K562 (cell line): ENCODE results near the gene NRTN. TPM values are rescaled to one million over a fixed set of nuclear protein-coding genes. Genes with fewer than 3 reads are reported as not detected.

Source experiments
- CBX1 ChIP-seq: sonication (generic); IDR thresholded peaks from 2 replicates; pipeline ENCODE4 v1.6.1; 2016; ENCODE audit warnings: antibody characterized with exemption, low read depth, mild to moderate bottlenecking
- CBX5 ChIP-seq: IDR thresholded peaks from 2 replicates; pipeline ENCODE4 v1.6.1; 2014; ENCODE audit warnings: low read depth, borderline replicate concordance
- CTCFL ChIP-seq: IDR thresholded peaks from 2 replicates; pipeline ENCODE4 v1.6.1; 2011; ENCODE audit warnings: borderline replicate concordance, low read depth, mild to moderate bottlenecking, moderate library complexity, low read length; ENCODE audit not compliant: insufficient read depth, poor library complexity, severe bottlenecking
- ESRRA ChIP-seq: fragments of 450-650 bp; IDR thresholded peaks from 2 replicates; pipeline ENCODE4 v1.6.1; 2014; ENCODE audit warnings: low read depth, mild to moderate bottlenecking, moderate library complexity, borderline replicate concordance
- FOXJ3 ChIP-seq: sonication (generic); formaldehyde crosslinking; IDR thresholded peaks from 2 replicates; pipeline ENCODE4 v1.4.0; 2020; ENCODE audit warnings: mild to moderate bottlenecking, missing genetic modification reagents
- FOXK2 ChIP-seq, 2 experiments: fragments of 450-650 bp; IDR thresholded peaks in 1 of 2; conservative IDR thresholded peaks in 1 of 2; 2 replicates each; pipeline ENCODE4 v1.6.1; 2016; ENCODE audit warnings: low read depth in 2 of 2, mild to moderate bottlenecking in 1 of 2
- HDAC1 ChIP-seq, 2 experiments: fragments of 450-650 bp; IDR thresholded peaks; 2 replicates each; pipeline ENCODE4 v1.6.1; 2016 to 2017; ENCODE audit warnings: inconsistent platforms in 1 of 2, mild to moderate bottlenecking in 1 of 2, moderate library complexity in 1 of 2
- HSF4 ChIP-seq: fragments of 250-450 bp; sonication (Bioruptor Pico); IDR thresholded peaks from 2 replicates; pipeline ENCODE4 v2.1.2; 2022; ENCODE audit warnings: mild to moderate bottlenecking, moderate library complexity, borderline replicate concordance
- KAT2B ChIP-seq: IDR thresholded peaks from one replicate; pipeline ENCODE4 v1.6.1; 2012; ENCODE audit warnings: low read depth, mild to moderate bottlenecking, control low read depth, inconsistent platforms, low read length, moderate library complexity
- LCOR ChIP-seq: sonication (generic); formaldehyde crosslinking; IDR thresholded peaks from 2 replicates; pipeline ENCODE4 v1.8.0; 2022; ENCODE audit warnings: mild to moderate bottlenecking, missing genetic modification reagents
- MCM7 ChIP-seq, 2 experiments: fragments of 450-650 bp; IDR thresholded peaks; 2 replicates each; pipeline ENCODE4 v1.6.1; 2016 to 2018
- NCOA6 ChIP-seq: fragments of 450-650 bp; IDR thresholded peaks from 2 replicates; pipeline ENCODE4 v1.6.1; 2017; ENCODE audit warnings: mild to moderate bottlenecking
- NR3C1 ChIP-seq: sonication (generic); formaldehyde crosslinking; IDR thresholded peaks from 2 replicates; pipeline ENCODE4 v1.8.1; 2022; ENCODE audit warnings: missing genetic modification reagents
- PHF21A ChIP-seq: fragments of 450-650 bp; IDR thresholded peaks from 2 replicates; pipeline ENCODE4 v1.6.1; 2017; ENCODE audit warnings: low read depth, borderline replicate concordance
- PHTF2 ChIP-seq: fragments of 250-450 bp; sonication (Bioruptor Pico); IDR thresholded peaks from 2 replicates; pipeline ENCODE4 v1.5.0; 2021; ENCODE audit warnings: mild to moderate bottlenecking
- RBM14 ChIP-seq: fragments of 200-400 bp; formaldehyde crosslinking; IDR thresholded peaks from 2 replicates; pipeline ENCODE4 v1.6.1; 2018; ENCODE audit warnings: low read depth, mild to moderate bottlenecking, low read length, moderate library complexity, borderline replicate concordance; ENCODE audit not compliant: insufficient read depth
- SPI1 ChIP-seq: IDR thresholded peaks from 2 replicates; pipeline ENCODE4 v1.6.1; 2011; ENCODE audit warnings: low read depth, low read length, control low read depth, borderline replicate concordance
- XRCC5 ChIP-seq: fragments of 200-400 bp; formaldehyde crosslinking; IDR thresholded peaks from 2 replicates; pipeline ENCODE4 v1.6.1; 2017; ENCODE audit warnings: low read depth, mild to moderate bottlenecking, low read length
- ZFP91 ChIP-seq: sonication (generic); formaldehyde crosslinking; IDR thresholded peaks from 2 replicates; pipeline ENCODE4 v1.8.0; 2022; ENCODE audit warnings: mild to moderate bottlenecking, missing genetic modification reagents
- ZNF174 ChIP-seq: fragments of 250-450 bp; sonication (Bioruptor Pico); IDR thresholded peaks from 2 replicates; pipeline ENCODE4 v1.4.0; 2020; ENCODE audit warnings: mild to moderate bottlenecking
- ZNF232 ChIP-seq: sonication (generic); formaldehyde crosslinking; IDR thresholded peaks from 2 replicates; pipeline ENCODE4 v1.8.0; 2022; ENCODE audit warnings: mild to moderate bottlenecking, missing genetic modification reagents
- ZNF239 ChIP-seq: fragments of 250-450 bp; sonication (Bioruptor Pico); IDR thresholded peaks from 2 replicates; pipeline ENCODE4 v1.4.0; 2020; ENCODE audit warnings: mild to moderate bottlenecking
- ZNF354B ChIP-seq: fragments of 250-450 bp; sonication (Bioruptor Pico); IDR thresholded peaks from 2 replicates; pipeline ENCODE4 v1.4.0; 2020
- ZNF41 ChIP-seq: fragments of 250-450 bp; sonication (Bioruptor Pico); conservative IDR thresholded peaks from 2 replicates; pipeline ENCODE4 v1.4.0; 2020; ENCODE audit warnings: mild to moderate bottlenecking
- ZNF584 ChIP-seq: fragments of 200-800 bp; sonication (Bioruptor generic); IDR thresholded peaks from 2 replicates; pipeline ENCODE4 v1.6.1; 2016; ENCODE audit warnings: low read depth, mild to moderate bottlenecking, missing genetic modification characterization, missing compliant biosample characterization
- ZNF586 ChIP-seq: fragments of 450-650 bp; formaldehyde crosslinking; conservative IDR thresholded peaks from 2 replicates; pipeline ENCODE4 v1.4.0; 2020; ENCODE audit warnings: mild to moderate bottlenecking, moderate library complexity
- ZSCAN32 ChIP-seq: fragments of 450-650 bp; formaldehyde crosslinking; IDR thresholded peaks from 2 replicates; pipeline ENCODE4 v1.4.0; 2020; ENCODE audit warnings: mild to moderate bottlenecking, moderate library complexity
- polyA plus RNA-seq, 8 experiments: library from polyadenylated mRNA; depleted of rRNA in 4 of 8; stranded (reverse) in 5 of 8; unstranded in 3 of 8; fragments of >200 nt; fragmentation: Nextera tagmentation in 2 of 8; fragmentation: Illumina TruSeq in 1 of 8; extraction: Ambion mirVana in 2 of 8; extraction: Trizol in 1 of 8; gene quantifications; 2 replicates each; pipeline versions ENCODE4 v1.2.1 to v1.2.3, GENCODE V29; 2011 to 2014; ENCODE audit warnings: inconsistent platforms in 1 of 8, missing spikeins in 1 of 8
- total RNA-seq, 7 experiments: library from RNA; depleted of rRNA in 6 of 7; stranded (reverse); fragments of >200 nt in 6 of 7; fragmentation: Illumina TruSeq in 2 of 7; extraction: Trizol in 2 of 7; gene quantifications; 2 replicates each; pipeline versions ENCODE4 v1.2.1 to v1.2.3, GENCODE V29; 2011 to 2021; ENCODE audit warnings: low replicate concordance in 1 of 7

The NRTN gene
- total and polyA plus RNA-seq, 9 of the 15 experiments (the other 6 are each of a cell fraction or from before 2014, with no cell fraction given): 0.62 to 8.1 (median 1.6) TPM; not detected in 2

GRCh38 chr19:5827891-5828660 lies 23.2 kb downstream of the NRTN start (continued):
- TF ChIP-seq FOXK2 (conservative IDR thresholded peaks at IDR 0.05 in 1 of 2, IDR thresholded peaks at IDR 0.05 in 1 of 2; ENCODE audit: low read depth in 2 of 2) (no peak), CTCFL (no peak), NCOA6 (peak; percentile 99), ZNF354B (CRISPR knock-in tag) (no peak), ZNF239 (CRISPR knock-in tag) (no peak), ZNF586 (CRISPR knock-in tag) (no peak), MCM7 (IDR thresholded peaks at IDR 0.05) (no peak), XRCC5 (no peak), ZFP91 (CRISPR knock-in tag) (no peak), PHF21A (no peak; the same call in 1 of the 2 replicates), CBX5 (no peak), FOXJ3 (CRISPR knock-in tag) (no peak), NR3C1 (no peak), HDAC1 (IDR thresholded peaks at IDR 0.05) (peak in 1 of 2 experiments; percentile 77; a peak in 2 of 4 replicates), ZSCAN32 (no peak), CBX1 (peak; percentile 91), HSF4 (CRISPR knock-in tag) (no peak), ZNF232 (CRISPR knock-in tag) (no peak), ZNF41 (no peak), LCOR (CRISPR knock-in tag) (peak; percentile 87; the same call in 1 of the 2 replicates), ZNF174 (CRISPR knock-in tag) (no peak), ESRRA (peak; percentile 93), ZNF584 (CRISPR knock-in tag) (no peak), SPI1 (no peak), KAT2B (no peak), RBM14 (no peak), PHTF2 (no peak)
